GM12892 (cell line): ENCODE measurements around the gene KRTAP12-3.

Source experiments
- DNase-seq: peaks from one replicate; pipeline ENCODE4 v3.0.0; 2011; ENCODE audit not compliant: insufficient read length
- FAIRE-seq: peaks from 2 replicates; lab custom pipeline; 2011; peaks lifted over from hg19 to GRCh38; lab: Jason Lieb, UNC
- POLR2A ChIP-seq: IDR thresholded peaks from 2 replicates; pipeline ENCODE4 v1.6.1; 2011; ENCODE audit warnings: low read depth, low read length, control low read depth
- POLR2AphosphoS5 ChIP-seq: IDR thresholded peaks from 2 replicates; pipeline ENCODE4 v1.6.1; 2011; ENCODE audit warnings: low read depth, low read length, control low read depth
- TAF1 ChIP-seq: IDR thresholded peaks from 2 replicates; pipeline ENCODE4 v1.6.1; 2011; ENCODE audit warnings: low read depth, mild to moderate bottlenecking, control low read depth, low read length, borderline replicate concordance

The KRTAP12-3 gene

GRCh38 chr21:44697811-44698734, 40.3 kb downstream of the KRTAP12-3 start:
- FAIRE-seq (no peak), DNase-seq (no peak)
- no peak for TF ChIP-seq TAF1
- TF ChIP-seq POLR2AphosphoS5 = no peak
- TF ChIP-seq POLR2A = no peak

- no peak for FAIRE-seq
- TF ChIP-seq TAF1 (no peak), POLR2AphosphoS5 (no peak), POLR2A (no peak)
- DNase-seq = no peak
These were observed 41.8 kb downstream of the KRTAP12-3 start for GRCh38 chr21:44699502-44700001.

- TF ChIP-seq TAF1 (no peak), POLR2A (no peak), POLR2AphosphoS5 (no peak)
- no peak for DNase-seq
- no peak for FAIRE-seq
These were observed 42.6 kb downstream of the KRTAP12-3 start for GRCh38 chr21:44700101-44701022.

- FAIRE-seq (no peak), DNase-seq (no peak)
- TF ChIP-seq POLR2A (no peak), TAF1 (no peak), POLR2AphosphoS5 (no peak)
These were observed 43.3 kb downstream of the KRTAP12-3 start for GRCh38 chr21:44701023-44701400.

- no peak for FAIRE-seq
- TF ChIP-seq POLR2AphosphoS5 = no peak
- TF ChIP-seq POLR2A = no peak
- TF ChIP-seq TAF1 = no peak
These were observed 43.8 kb downstream of the KRTAP12-3 start for GRCh38 chr21:44701541-44701940.

GRCh38 chr21:44702111-44702972, 44.6 kb downstream of the KRTAP12-3 start:
- no peak for TF ChIP-seq POLR2AphosphoS5
- TF ChIP-seq POLR2A = no peak
- no peak for TF ChIP-seq TAF1
- DNase-seq (no peak), FAIRE-seq (no peak)

More at GRCh38 chr21:44701541-44701940, 43.8 kb downstream of the KRTAP12-3 start:
- no peak for DNase-seq

GRCh38 chr21:44702973-44703730, 45.4 kb downstream of the KRTAP12-3 start:
- no peak for DNase-seq
- no peak for FAIRE-seq
- TF ChIP-seq TAF1 (no peak), POLR2A (no peak), POLR2AphosphoS5 (no peak)

- no peak for DNase-seq
- TF ChIP-seq POLR2AphosphoS5 (no peak), TAF1 (no peak), POLR2A (no peak)
- FAIRE-seq = no peak
These were observed 46.3 kb downstream of the KRTAP12-3 start for GRCh38 chr21:44703731-44704635.

- DNase-seq (no peak), FAIRE-seq (no peak)
- TF ChIP-seq POLR2A (no peak), POLR2AphosphoS5 (no peak), TAF1 (no peak)
These were observed 46.9 kb downstream of the KRTAP12-3 start for GRCh38 chr21:44704636-44705001.
